PC-9 (cell line): ENCODE results near the gene GFPT1.

Experiments used
- EZH2 ChIP-seq: fragments of 200-600 bp; sonication (generic); IDR thresholded peaks from 2 replicates; pipeline ENCODE4 v1.8.0; 2017; ENCODE audit warnings: antibody characterized with exemption, low read depth
- TF ChIP-seq, protein P1 (sequence below): fragments of 200-600 bp; sonication (generic); conservative IDR thresholded peaks from 2 replicates; pipeline ENCODE4 v1.6.1; 2017; ENCODE audit warnings: mixed run types, antibody characterized with exemption, mild to moderate bottlenecking, moderate library complexity

GRCh38 chr2:69405306-69405705, 18.3 kb upstream of the GFPT1 start:
- no peak for TF ChIP-seq EZH2
- TF ChIP-seq, protein P1, sequence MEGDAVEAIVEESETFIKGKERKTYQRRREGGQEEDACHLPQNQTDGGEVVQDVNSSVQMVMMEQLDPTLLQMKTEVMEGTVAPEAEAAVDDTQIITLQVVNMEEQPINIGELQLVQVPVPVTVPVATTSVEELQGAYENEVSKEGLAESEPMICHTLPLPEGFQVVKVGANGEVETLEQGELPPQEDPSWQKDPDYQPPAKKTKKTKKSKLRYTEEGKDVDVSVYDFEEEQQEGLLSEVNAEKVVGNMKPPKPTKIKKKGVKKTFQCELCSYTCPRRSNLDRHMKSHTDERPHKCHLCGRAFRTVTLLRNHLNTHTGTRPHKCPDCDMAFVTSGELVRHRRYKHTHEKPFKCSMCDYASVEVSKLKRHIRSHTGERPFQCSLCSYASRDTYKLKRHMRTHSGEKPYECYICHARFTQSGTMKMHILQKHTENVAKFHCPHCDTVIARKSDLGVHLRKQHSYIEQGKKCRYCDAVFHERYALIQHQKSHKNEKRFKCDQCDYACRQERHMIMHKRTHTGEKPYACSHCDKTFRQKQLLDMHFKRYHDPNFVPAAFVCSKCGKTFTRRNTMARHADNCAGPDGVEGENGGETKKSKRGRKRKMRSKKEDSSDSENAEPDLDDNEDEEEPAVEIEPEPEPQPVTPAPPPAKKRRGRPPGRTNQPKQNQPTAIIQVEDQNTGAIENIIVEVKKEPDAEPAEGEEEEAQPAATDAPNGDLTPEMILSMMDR = no peak
